ENCODE measurements around the gene FCHSD1.

GRCh38 chr5:141663506-141663905, 12.3 kb upstream of the FCHSD1 start:
- no peak for TF ChIP-seq ZNF274 (IDR thresholded peaks at IDR 0.05; ENCODE audit: low read depth, low read length)
- TF ChIP-seq YY1 (IDR thresholded peaks at IDR 0.05; ENCODE audit: insufficient read depth, insufficient read length): no peak
